ENCODE measurements around the gene ZNF584.

DNA sequence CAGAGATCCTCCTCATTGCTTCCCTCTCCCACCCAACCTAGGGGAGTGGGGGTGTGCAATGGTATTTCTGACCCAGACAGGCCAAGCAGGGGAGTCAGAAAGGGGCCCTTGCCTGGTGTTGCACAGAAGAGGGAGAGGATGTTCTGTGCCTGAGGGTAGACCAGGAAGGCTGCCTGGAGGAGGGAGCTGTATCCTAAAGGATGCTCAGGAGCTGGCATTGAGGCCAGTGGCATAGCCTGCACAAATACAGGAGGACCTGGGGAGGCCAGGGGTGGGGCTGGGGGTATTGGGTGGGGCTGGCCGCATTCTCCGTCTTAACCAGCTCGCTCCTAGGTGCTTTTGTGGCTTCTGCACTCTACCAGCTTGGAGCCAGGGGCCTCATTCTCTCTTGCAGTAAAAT lies 8.5 kb upstream of the ZNF584 start:
- TF ChIP-seq EZH2 (IDR thresholded peaks at IDR 0.05; ENCODE audit: borderline replicate concordance, insufficient read depth, low read length, poor library complexity, severe bottlenecking) (no peak), TAF1 (IDR thresholded peaks at IDR 0.05; ENCODE audit: low read depth) (no peak), MXI1 (conservative IDR thresholded peaks at IDR 0.05; ENCODE audit: poor library complexity, severe bottlenecking) (no peak), SMC3 (conservative IDR thresholded peaks at IDR 0.05; ENCODE audit: poor library complexity) (no peak), EP300 (conservative IDR thresholded peaks at IDR 0.05; ENCODE audit: poor library complexity, severe bottlenecking) (no peak), POLR2AphosphoS5 (IDR thresholded peaks at IDR 0.05) (no peak)
- TF ChIP-seq, protein P1, sequence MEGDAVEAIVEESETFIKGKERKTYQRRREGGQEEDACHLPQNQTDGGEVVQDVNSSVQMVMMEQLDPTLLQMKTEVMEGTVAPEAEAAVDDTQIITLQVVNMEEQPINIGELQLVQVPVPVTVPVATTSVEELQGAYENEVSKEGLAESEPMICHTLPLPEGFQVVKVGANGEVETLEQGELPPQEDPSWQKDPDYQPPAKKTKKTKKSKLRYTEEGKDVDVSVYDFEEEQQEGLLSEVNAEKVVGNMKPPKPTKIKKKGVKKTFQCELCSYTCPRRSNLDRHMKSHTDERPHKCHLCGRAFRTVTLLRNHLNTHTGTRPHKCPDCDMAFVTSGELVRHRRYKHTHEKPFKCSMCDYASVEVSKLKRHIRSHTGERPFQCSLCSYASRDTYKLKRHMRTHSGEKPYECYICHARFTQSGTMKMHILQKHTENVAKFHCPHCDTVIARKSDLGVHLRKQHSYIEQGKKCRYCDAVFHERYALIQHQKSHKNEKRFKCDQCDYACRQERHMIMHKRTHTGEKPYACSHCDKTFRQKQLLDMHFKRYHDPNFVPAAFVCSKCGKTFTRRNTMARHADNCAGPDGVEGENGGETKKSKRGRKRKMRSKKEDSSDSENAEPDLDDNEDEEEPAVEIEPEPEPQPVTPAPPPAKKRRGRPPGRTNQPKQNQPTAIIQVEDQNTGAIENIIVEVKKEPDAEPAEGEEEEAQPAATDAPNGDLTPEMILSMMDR (IDR thresholded peaks at IDR 0.05; ENCODE audit: poor library complexity, severe bottlenecking) = no peak
- TF ChIP-seq, protein P2, sequence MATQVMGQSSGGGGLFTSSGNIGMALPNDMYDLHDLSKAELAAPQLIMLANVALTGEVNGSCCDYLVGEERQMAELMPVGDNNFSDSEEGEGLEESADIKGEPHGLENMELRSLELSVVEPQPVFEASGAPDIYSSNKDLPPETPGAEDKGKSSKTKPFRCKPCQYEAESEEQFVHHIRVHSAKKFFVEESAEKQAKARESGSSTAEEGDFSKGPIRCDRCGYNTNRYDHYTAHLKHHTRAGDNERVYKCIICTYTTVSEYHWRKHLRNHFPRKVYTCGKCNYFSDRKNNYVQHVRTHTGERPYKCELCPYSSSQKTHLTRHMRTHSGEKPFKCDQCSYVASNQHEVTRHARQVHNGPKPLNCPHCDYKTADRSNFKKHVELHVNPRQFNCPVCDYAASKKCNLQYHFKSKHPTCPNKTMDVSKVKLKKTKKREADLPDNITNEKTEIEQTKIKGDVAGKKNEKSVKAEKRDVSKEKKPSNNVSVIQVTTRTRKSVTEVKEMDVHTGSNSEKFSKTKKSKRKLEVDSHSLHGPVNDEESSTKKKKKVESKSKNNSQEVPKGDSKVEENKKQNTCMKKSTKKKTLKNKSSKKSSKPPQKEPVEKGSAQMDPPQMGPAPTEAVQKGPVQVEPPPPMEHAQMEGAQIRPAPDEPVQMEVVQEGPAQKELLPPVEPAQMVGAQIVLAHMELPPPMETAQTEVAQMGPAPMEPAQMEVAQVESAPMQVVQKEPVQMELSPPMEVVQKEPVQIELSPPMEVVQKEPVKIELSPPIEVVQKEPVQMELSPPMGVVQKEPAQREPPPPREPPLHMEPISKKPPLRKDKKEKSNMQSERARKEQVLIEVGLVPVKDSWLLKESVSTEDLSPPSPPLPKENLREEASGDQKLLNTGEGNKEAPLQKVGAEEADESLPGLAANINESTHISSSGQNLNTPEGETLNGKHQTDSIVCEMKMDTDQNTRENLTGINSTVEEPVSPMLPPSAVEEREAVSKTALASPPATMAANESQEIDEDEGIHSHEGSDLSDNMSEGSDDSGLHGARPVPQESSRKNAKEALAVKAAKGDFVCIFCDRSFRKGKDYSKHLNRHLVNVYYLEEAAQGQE (IDR thresholded peaks at IDR 0.05; ENCODE audit: borderline replicate concordance) = no peak

All from neural cell (in vitro differentiated cells).